ENCODE measurements around the gene STARD8.
"Not testable (repeated sequence)": the region's sequence is repeated elsewhere in the genome, so short reads cannot be mapped to it uniquely, and the experiment has no call there.

Gene STARD8

DNA sequence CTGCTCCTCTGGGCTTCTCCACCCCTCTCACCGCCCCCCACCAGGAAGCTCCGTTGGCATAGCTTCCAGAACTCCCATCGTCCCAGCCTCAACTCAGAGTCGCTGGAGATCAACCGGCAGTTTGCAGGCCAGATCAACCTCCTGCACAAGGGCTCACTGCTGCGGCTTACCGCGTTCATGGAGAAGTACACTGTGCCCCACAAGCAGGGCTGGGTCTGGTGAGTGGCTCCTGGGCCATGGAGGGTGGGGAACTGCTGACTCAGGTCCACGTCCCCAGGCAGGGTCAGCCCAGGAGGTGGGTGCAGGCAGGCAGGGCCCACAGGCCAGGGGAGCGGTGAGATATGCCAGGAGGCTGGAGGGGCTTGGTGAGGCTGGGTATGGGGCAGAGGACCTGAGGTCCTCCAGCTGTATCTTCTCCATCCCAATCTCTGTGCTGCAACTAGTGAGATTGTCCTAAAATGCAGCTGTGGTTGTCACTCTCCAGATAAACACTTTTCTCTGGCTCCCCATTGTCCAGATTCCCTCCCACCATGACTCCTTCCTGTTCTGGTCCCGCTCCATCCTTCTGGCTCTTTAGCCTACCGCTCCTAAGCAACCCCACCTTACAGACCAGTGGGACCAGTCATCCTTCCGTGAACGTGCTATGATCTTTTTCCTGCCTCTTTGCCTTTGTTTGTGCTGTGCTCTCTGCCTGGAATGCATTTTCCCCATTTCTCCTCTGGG, 71.9 kb downstream of the STARD8 start:
- DNase-seq: no peak

DNA sequence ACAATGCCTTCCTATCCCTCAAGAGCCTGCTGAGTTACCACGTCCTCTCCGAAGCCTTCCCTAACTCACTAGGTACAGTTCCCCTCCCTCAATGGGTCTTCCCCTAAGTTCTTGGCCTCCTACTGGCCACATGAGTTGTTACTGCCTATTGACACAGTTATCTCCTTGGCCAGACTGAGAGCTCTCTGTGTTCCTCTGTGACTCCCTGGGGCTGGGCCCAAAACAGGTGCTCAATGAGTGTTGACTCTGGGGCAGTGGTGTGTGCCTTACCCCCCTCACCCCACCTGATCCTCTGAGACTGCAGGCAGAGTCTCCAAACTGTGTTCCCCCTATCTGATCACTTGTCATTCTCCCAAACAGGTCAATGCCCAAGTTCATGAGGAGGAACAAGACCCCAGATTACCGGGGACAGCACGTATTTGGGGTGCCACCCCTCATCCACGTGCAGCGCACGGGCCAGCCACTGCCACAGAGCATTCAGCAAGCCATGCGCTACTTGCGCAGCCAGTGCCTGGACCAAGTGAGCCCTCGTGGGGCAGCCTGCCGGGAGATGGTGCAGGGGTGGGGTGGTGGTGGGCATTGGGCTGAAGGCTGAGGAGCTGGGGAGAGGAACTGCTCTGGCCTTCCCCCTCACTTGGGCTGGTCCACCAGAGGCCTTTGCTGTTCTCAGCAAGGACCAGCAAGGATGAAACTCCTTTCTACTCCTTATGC, 72.6 kb downstream of the STARD8 start:
- no peak for DNase-seq

DNA sequence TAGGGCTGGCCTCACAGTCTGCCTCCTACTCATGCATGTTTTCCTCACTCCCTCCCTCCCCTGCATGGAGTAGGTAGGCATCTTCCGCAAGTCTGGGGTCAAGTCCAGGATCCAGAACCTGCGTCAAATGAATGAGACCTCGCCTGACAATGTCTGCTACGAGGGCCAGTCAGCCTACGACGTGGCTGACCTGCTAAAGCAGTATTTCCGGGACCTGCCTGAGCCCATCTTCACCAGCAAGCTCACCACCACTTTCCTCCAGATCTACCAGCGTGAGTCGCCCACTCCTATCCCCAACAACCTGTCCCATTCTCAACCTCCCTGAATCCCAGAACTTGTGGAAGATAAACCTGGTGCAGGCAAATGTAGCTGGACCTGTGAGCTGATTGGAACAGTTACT, 73.4 kb downstream of the STARD8 start:
- no peak for DNase-seq

DNA sequence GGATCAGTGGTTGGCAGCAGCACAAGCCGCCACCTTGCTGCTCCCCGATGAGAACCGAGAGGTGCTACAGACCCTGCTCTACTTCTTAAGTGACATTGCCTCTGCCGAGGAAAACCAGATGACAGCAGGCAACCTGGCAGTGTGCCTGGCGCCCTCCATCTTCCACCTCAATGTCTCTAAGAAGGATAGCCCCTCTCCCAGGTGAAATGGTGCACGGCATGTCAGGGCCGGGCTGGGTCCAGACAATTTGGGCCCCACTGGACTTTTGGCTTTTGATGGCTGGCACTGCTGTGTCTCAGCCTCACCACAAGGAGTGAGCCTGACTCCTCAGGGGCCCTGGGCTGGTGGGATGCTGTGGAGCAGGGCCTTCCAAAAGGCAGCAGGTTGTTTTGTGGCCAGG, 74.1 kb downstream of the STARD8 start:
- DNase-seq: no peak

DNA sequence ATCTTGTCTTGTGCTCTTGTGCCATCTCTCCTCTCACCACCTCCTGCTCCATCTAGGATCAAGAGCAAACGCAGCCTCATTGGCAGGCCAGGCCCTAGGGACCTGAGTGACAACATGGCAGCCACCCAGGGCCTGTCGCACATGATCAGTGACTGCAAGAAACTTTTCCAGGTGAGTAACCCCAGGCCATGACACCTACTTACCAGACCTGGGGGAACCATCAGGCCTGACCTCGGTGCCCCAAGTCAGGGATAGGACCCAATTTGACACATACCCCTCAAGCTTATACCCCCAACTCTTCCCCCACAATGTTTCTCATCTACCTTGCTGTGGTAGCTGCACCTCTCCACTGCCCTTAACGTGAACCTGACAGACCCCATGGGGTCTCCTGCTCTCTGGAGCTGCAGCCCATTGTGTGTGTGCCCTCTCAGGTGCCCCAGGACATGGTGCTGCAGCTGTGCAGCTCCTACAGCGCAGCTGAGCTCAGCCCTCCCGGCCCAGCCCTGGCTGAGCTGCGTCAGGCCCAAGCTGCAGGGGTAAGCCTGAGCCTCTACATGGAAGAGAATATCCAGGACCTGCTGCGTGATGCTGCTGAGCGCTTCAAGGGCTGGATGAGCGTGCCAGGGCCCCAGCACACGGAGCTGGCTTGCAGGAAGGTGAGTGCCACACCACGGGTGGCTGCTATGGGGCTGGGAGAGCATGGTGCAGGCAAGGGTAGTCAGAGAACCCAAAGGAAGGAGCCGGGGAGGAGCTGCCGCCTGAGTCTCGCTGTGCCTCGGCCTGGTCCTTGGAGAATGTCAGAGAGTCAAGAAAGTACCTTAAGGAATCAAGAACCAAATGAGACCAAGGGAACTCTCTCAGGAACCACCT, 74.8 kb downstream of the STARD8 start:
- no peak for DNase-seq

DNA sequence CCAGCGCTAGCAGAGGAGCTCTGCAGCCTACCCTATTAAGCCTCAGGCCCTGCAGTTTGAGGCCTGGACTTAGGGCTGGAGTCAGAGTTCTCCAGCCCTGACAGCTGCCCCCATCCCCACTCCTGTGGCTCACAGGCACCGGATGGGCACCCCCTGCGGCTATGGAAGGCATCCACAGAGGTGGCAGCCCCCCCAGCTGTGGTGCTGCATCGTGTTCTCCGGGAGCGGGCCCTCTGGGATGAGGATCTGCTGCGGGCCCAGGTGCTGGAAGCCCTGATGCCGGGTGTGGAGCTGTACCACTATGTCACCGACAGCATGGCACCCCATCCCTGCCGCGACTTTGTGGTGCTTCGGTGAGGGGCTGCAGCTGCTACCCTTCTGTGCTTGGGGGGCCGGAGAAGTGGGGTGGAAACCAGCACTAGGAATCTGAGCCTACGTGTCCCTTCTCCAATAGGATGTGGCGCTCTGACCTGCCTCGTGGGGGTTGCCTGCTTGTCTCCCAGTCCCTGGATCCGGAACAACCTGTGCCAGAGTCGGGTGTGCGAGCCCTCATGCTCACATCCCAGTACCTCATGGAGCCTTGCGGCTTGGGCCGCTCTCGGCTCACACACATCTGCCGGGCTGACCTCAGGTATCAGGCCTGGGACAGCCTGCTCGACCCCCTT, 76.2 kb downstream of the STARD8 start:
- DNase-seq: no peak

DNA sequence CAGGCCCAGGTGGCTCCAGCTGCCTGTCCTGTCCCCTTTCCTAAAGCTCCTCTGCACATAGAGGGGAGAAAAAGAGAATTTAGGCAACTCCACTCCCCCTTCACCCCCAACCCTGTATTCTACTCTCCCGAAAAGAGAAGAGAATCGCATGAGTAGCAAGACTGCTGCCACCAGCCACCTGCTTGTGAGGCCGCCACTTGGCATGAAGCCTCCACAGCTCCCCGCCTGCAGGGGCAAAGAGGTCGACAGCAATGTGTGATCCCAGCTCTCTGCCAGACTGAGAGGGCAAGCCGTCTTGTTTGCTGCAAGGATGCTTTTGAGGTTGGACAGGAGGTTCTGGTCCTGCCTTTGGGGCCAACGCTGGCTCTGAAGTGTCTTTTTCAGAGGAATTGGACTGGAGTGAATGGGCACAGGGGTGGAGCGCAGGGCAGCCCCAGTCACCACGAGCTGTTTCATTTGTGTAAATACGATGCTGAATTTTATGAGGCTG, 77.1 kb downstream of the STARD8 start:
- DNase-seq: no peak

DNA sequence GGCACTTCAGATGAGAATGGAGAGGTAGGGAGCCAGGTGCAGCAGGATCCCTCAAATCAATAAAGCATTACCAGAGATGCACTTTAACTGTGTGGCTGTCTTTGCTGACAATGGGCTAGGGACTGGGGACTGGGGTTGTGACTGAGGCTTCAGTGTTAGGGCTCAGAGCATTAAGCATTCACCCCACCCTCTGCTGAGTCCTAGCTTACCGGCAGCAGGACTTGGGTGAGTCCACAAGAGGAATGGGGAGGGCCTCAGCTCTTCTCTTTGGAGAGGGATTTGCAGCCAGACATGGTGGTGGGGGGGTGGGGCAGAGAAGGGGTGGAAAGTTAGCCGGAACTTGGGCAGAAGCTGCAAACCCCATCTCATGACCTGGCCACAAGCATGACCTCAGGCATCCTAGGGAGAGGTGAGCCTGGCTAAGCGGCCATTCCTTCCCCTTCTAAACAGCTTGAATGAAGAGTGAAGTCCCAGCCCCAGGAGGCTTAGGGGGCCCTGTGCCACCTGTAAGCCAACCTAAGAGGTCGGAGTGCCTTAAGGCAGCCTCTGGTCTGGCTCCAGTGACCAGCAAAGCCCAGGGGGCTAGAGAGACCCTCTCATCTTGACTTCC, 78.4 kb downstream of the STARD8 start:
- DNase-seq: no peak

DNA sequence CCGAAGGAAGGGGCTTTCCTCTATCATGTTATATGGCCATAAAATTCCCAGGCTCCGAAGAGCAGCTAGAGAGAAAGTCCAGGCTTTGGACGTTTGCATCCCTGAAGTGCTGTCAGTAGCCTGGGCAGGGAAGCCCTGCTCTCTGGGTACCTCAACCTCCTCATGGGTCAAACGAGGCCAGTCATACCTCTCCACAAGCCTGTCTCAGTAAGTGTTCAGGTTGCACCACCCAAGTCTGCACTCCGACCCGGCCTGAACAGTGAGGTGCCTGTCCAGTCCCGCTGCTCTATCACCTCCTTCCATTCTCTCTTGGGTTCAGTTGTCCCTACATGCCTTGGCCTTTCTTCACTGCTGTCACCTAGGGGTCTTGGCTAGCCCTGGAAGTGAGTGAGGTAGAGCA, 78.9 kb downstream of the STARD8 start:
- no peak for DNase-seq

DNA sequence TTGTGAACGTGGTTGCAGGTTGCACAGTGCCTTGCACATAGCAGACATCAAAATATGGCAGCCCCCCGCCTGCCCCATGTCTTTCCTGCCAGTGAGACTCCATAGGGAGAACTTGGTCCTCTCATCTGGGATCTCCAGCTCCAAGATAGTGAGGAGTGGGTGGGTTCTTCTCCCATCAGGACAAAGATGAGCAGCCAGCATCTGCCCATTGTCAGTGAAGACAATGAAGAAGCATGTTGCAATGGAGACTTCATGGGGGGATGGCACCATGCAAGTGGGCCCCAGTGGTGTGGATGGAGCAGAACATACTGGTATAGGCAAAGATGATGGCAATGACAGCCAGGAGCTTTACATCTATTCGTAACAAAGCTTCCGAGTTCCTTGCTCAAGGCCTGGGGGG, 80.2 kb downstream of the STARD8 start:
- no peak for DNase-seq

DNA sequence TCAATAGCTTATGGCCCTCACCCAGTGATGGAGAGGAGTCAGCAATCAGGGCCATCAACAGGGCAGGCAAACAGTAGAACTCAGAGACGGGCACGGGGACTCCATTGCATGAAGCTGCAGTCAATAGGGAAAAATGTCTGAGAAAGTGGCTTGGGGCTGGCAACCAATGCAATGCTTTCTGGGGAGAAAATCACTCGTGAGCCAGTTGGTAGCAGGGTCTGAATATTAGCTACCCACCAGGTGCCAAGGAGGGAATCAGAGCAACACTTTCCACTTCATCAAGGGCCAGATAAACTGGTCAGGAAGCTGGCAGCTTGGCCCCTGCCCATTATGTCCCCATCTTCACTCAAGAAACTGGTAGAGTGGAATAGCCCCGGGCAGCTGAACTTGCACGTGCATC, 80.7 kb downstream of the STARD8 start:
- DNase-seq: no peak

DNA sequence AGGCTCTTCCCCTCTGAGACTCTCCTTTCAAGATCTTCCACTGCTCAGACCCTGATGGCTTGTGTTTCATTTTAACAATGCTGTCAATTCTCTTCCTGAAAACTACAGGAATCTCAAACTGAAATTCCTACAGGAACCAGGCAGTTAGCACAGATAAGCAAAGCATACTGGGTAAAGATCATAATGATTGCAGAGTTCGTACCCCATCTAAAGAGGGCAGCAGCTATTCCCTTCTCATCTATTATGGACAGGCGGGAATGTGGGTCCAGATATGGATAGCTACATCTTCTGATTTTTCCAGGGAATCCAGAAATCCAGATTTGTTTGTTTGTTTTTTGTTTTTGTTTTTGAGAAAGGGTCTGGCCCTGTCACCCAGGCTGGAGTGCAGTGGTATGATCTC, 83.8 kb downstream of the STARD8 start:
- no peak for DNase-seq

DNA sequence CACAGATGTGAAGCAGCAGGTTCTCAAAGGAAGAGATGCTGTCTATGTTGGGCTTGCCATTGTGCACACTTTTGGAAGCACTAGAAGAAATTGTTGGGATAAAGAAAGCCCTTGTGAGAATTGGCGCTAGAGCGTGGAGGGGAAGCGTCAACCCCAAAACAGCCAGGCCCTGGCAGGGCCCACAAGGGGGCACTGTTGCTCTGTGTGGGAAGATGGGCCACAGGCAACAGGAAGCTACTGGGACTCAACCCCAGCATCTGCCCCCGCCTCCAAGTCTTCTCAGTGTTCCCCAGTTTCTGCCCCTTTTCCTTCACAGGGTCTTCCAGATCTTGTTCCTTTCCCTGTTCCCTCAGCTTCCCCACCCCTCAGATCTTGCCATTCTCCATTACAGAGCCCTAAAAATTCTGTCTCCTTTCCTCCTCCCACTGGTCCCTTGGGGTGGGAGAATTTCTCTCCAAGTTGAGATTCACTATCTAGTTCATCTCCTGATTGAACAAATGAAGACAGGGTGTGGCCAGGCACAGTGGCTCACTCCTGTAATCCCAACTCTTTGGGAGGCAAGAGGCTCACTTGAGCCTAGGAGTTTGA, 85.5 kb downstream of the STARD8 start:
- peak; percentile 53 for DNase-seq

DNA sequence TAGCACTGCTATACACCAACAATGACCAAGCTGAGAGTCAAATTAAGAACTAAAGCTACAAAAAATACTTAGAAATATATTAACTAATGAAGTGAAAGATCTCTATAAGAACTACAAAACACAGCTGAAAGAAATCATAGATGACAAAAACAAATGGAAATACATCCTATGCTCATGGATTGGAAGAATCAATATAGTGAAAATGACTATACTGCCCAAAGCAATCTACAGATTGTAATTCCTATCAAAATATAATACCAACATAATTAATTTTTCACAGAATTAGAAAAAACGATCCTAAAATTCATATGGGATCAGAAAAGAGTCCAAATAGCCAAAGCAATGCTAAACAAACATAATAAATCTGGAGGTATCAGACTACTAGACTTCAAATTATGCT, 87.8 kb downstream of the STARD8 start:
- DNase-seq: no peak

DNA sequence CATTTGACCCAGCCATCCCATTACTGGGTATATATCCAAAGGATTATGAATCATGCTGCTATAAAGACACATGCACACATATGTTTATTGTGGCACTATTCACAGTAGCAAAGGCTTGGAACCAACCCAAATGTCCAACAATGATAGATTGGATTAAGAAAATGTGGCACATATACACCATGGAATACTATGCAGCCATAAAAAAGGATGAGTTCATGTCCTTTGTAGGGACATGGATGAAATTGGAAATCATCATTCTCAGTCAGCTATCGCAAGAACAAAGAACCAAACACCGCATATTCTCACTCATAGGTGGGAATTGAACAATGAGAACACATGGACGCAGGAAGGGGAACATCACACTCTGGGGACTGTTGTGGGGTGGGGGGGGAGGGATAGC, 94.4 kb downstream of the STARD8 start:
- not testable (repeated sequence) for DNase-seq

DNA sequence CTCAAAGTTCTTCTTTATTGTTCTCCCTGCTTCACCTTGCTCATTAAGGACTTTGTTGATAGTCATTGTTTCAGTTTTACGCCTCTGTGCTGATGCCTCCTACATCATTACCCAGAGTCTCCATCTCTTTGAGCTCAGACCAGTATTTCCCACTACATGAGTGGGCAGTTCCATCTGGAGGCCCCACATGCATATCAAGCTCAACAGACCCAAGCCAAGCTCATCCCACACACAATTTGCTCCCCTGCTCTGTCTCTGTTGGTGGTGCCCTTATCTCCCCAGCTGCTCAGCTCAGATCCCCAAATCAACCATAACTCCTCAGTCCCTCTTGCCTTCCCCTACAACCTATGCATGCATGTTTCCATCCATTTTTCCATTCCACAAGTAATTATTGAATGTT, 96.3 kb downstream of the STARD8 start:
- no peak for DNase-seq

DNA sequence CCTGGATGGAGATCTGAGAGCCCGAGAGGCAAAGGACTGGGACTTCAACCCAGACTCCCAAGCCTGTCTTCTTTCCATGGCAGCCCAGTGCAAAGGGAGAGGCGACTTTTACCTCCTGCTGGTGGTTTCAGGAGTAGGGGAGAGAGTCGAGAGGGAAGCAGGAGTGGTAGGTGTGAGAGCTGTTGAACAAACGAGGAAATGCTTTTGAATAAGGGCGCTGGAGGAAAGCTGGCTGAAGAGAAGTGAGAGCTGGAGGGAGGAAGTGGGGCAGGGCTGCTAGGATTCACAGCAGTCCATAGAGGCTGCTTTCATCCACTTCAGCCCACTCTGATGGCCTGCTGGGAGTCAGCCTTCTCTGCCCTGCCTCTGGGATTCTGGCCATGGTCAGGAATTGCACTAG, 99.5 kb downstream of the STARD8 start:
- DNase-seq: no peak

DNA sequence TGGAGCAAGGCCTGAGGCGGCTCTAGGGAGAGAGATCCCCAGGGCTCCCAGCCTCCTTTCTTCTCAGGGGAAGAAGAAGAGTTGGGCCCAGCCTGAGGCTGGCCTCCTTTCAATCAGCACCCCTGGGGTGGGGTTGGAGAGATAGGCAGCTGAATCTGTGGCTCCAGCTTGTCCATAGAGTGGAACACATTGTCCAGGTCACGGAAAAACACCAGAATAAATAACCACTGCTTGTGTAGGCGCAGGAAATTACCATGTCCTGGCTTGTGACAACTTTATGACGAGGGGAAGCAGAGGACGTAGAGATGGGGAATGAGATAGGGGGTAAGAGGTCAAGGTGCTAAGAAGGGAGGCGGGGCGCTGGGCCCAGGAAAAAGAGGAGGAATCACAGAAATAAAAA, 100.6 kb downstream of the STARD8 start:
- no peak for DNase-seq

DNA sequence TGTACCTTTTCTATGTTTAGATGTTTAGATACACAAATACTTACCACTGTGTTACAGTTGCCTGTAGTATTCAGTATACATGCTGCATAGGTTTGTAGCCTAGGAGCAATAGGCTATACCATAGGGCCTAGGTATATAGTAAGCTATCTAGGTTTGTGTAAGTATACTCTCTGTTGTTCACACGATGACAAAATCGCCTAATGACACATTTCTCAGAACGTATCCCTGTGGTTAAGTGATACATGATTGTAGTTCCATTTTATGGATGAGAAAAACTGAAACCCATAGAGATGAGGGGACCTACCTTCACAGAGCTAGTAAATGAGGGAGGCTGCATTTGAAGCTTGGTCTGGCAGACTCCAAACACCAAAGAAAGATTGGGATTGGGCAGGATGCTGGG, 102.0 kb downstream of the STARD8 start:
- DNase-seq: no peak

DNA sequence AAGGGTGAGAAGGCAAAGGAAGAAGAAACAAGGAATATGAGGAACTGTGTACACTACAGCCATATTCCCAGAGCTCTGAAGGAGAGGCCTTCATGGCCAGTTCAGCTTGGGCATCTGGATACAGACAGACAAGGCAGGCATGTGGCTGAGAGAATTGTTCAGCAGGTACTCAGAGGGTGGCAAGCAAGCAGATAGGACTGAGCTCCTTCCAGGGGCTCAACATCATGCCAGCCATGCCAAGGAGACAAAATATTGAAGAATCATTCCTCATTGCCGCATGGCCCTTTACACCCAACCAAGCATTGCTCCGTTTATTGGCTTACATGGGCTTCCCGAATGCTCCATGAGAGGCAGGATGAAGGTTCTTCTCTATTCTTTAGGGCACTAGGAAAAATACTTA, 102.8 kb downstream of the STARD8 start:
- no peak for DNase-seq

DNA sequence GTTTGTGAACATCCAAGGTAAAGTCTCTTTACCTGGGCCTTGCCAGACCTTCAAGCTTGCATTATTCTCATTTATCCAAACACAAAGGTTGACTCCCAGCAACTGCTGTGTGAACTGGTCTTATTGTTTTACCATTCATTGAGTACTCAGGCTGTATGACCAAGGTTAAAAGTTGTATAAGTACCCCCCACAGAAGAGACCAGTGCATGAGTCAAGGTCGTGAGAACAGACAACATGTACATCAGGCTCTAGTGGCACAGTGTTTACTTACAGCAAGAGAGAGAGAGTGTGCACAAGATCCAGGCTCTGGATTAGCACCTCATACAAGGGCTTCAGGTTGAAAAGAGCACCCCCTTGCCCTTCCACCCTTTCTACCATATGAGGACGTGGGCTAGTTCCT, 103.9 kb downstream of the STARD8 start:
- no peak for DNase-seq

DNA sequence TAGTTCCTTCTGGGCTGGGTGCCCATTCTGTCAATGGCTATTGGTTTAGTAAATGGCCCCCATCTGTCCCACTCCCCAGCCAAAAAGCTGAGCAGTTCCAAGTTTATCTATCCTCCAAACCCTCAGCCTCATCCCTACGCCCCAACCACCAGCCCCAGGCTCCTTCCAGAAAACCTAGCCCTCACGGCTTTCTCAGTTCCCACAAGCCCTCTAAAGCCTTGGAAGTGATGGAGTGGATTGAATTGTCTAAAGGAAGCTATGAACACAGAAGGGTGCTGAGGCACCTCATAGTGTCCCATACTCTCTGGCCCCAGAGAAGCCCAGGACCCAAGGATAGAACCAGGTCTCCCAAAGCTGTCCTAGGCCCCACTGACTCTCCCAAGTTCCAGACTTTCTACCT, 105.8 kb downstream of the STARD8 start:
- no peak for DNase-seq
